HG03558 (cell line): ENCODE data around the gene GARIN5B.

ENCODE experiments used
- ATAC-seq: cut with Tn5 transposase; IDR thresholded peaks from one replicate; pipeline ENCODE4 v1.9.1; 2021; ENCODE audit warnings: moderate number of reproducible peaks; ENCODE audit not compliant: unreplicated experiment; ENCODE audit errors: extremely low read depth

The GARIN5B gene

GRCh38 chr19:55305491-55305890, 57.6 kb downstream of the GARIN5B start:
- ATAC-seq: no peak

- ATAC-seq: no peak
Observed at GRCh38 chr19:55304980-55305379, 58.1 kb downstream of the GARIN5B start.
